NB4 (cell line): Measurements from ENCODE around the gene PLK1.

ENCODE experiments used
- CTCF ChIP-seq: IDR thresholded peaks from one replicate; pipeline ENCODE4 v1.5.1; 2012; ENCODE audit warnings: low read depth, low read length
- MAX ChIP-seq: IDR thresholded peaks from 2 replicates; pipeline ENCODE4 v1.6.1; 2011; ENCODE audit warnings: low read depth, low read length
- MYC ChIP-seq: IDR thresholded peaks from 2 replicates; pipeline ENCODE4 v1.6.1; 2011; ENCODE audit warnings: low read depth, low read length
- POLR2A ChIP-seq: IDR thresholded peaks from 2 replicates; pipeline ENCODE4 v1.6.1; 2011; ENCODE audit warnings: mild to moderate bottlenecking; ENCODE audit not compliant: insufficient read length; ENCODE audit errors: extremely low read depth

- TF ChIP-seq CTCF (no peak), MYC (no peak), POLR2A (no peak), MAX (no peak)
Observed at GRCh38 chr16:23710008-23710407, 31.3 kb downstream of the PLK1 start.
